Activated CD8-positive, alpha-beta memory T cell treated with anti-CD3 and anti-CD28 coated beads, Interleukin-2, amount 10 ng/mL, durations not matched to agents 7 days and 5 days (primary cell): Measurements from ENCODE around the gene MBOAT1. TPM values are rescaled to one million over a fixed set of nuclear protein-coding genes. Genes with fewer than 3 reads are reported as not detected.
A peak's percentile ranks its signal among the peaks of the same experiment; 100 is the strongest.

Experiments used
- ATAC-seq: fragments of 150-1000 bp; cut with Tn5 transposase; one replicate; pipeline ENCODE4 v1.10.0; 2021; ENCODE audit warnings: moderate library complexity
- CTCF ChIA-PET: fragments of 350-600 bp; sonication (Branson Sonifier 250); formaldehyde crosslinking; loops from one replicate; lab custom pipeline; 2021; ENCODE audit warnings: antibody characterized with exemption; lab: Charles Lee
- DNase-seq: peaks from one replicate; pipeline ENCODE4 v3.0.0-alpha.2; 2020
- H3K27ac Mint-ChIP-seq: one replicate; pipeline ENCODE4 v1.8.0; 2021; ENCODE audit warnings: mild to moderate bottlenecking, mixed read lengths
- H3K27me3 Mint-ChIP-seq: one replicate; pipeline ENCODE4 v1.8.0; 2021; ENCODE audit warnings: mixed read lengths
- H3K36me3 Mint-ChIP-seq: one replicate; pipeline ENCODE4 v1.8.0; 2021; ENCODE audit warnings: mild to moderate bottlenecking, mixed read lengths
- H3K4me1 Mint-ChIP-seq: one replicate; pipeline ENCODE4 v1.8.0; 2021; ENCODE audit warnings: mixed read lengths
- H3K4me3 Mint-ChIP-seq: one replicate; pipeline ENCODE4 v1.8.0; 2021; ENCODE audit warnings: mild to moderate bottlenecking, moderate library complexity, mixed read lengths
- H3K9me3 Mint-ChIP-seq: one replicate; pipeline ENCODE4 v1.8.0; 2022; ENCODE audit warnings: low read depth, mixed read lengths
- total RNA-seq, 2 experiments: library from RNA; stranded (reverse); gene quantifications; one replicate each; pipeline ENCODE4 v1.2.3, GENCODE V29; 2021

The MBOAT1 gene
- total RNA-seq, 2 experiments from 2014 or later, result 17.7 to 22.6 TPM

GRCh38 chr6:20061952-20062351, 150.3 kb downstream of the MBOAT1 start:
- Mint-ChIP-seq H3K4me3 (no peak overlapping the region), H3K27me3 (no peaks in the 10 kb centered on the region), H3K27ac (peak overlapping the region; percentile 44), H3K4me1 (peaks cover 17% of the 10 kb centered on the region), H3K9me3 (peaks cover 2% of the 10 kb centered on the region), H3K36me3 (no peaks in the 10 kb centered on the region)
- ATAC-seq (peak; percentile 42), DNase-seq (no peak)
- CTCF ChIA-PET, result interaction anchor here (1.3 kb wide), 1 partner anchor 466 kb away, joined by 4 read pairs; no protein-coding TSS in a partner anchor

DNA sequence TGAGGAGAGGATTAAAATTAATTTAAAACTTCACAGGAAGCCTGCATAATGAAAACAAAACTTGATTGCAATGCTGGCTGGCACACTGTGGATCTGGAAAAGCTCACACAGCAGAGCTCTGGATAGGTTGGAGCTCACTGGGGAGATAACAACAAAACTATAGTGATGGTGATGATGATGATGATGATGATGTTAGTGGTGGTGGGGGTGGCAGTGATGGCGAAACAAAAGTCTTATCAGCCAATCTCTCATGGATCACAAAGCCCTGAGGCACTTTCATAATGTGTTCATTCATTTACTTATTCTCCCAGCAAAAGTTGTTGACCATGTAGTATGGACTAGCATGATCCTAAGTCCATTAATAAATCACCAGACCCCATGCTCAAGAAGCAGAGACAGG, 152.0 kb downstream of the MBOAT1 start:
- no peaks in the 10 kb centered on the region for H3K27me3 Mint-ChIP-seq
- no peak overlapping the region for H3K27ac Mint-ChIP-seq
- ATAC-seq (no peak), DNase-seq (no peak)
- CTCF ChIA-PET, result no interaction called here
- no peak overlapping the region for H3K4me3 Mint-ChIP-seq
- no peaks in the 10 kb centered on the region for H3K36me3 Mint-ChIP-seq
- H3K9me3 Mint-ChIP-seq, result peaks cover 2% of the 10 kb centered on the region
- peaks cover 17% of the 10 kb centered on the region for H3K4me1 Mint-ChIP-seq

GRCh38 chr6:20058912-20059311, 153.4 kb downstream of the MBOAT1 start:
- Mint-ChIP-seq H3K4me1 (peaks cover 17% of the 10 kb centered on the region), H3K4me3 (no peak overlapping the region), H3K9me3 (peaks cover 2% of the 10 kb centered on the region), H3K27me3 (no peaks in the 10 kb centered on the region), H3K36me3 (no peaks in the 10 kb centered on the region), H3K27ac (no peak overlapping the region)
- DNase-seq, result no peak
- CTCF ChIA-PET, result no interaction called here
- ATAC-seq, result no peak

GRCh38 chr6:20058121-20058905, 154.0 kb downstream of the MBOAT1 start:
- DNase-seq, result no peak
- Mint-ChIP-seq H3K36me3 (no peaks in the 10 kb centered on the region), H3K27ac (no peak overlapping the region), H3K27me3 (no peaks in the 10 kb centered on the region), H3K4me3 (no peak overlapping the region), H3K4me1 (peaks cover 17% of the 10 kb centered on the region), H3K9me3 (peaks cover 2% of the 10 kb centered on the region)
- CTCF ChIA-PET, result no interaction called here
- no peak for ATAC-seq

GRCh38 chr6:20056350-20056992, 155.8 kb downstream of the MBOAT1 start:
- ATAC-seq (no peak), DNase-seq (no peak)
- Mint-ChIP-seq H3K4me1 (peaks cover 5% of the 10 kb centered on the region), H3K27ac (no peak overlapping the region), H3K36me3 (no peaks in the 10 kb centered on the region), H3K27me3 (peaks cover under 1% of the 10 kb centered on the region), H3K9me3 (no peaks in the 10 kb centered on the region), H3K4me3 (no peak overlapping the region)
- CTCF ChIA-PET, result interaction anchor here (0.6 to 1.3 kb wide), 5 partner anchors 14 to 1460 kb away, joined by 3 to 5 read pairs (median 3); no protein-coding TSS in a partner anchor

DNA sequence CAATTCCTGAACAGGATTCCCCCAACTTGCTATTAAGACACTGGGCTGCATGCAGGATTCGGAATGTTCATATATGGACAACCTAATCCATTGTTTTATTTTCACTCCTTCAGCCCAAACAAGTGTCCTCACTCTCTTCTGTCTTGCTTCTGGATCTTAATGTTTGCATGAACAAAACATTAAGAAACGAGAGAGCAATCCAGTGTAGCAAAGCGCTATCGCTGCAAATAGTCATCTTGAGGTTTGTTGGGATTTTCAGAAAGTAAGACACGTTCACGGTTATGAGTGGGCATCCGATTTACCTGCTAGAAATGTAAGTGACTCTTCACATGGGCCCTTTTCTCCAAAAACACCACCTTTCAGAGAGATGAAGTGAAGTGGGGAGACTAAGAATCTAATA, 156.4 kb downstream of the MBOAT1 start:
- no peak overlapping the region for H3K4me3 Mint-ChIP-seq
- no peak for ATAC-seq

More for the DNA sequence above, 156.4 kb downstream of the MBOAT1 start:
- CTCF ChIA-PET, result interaction anchor here (0.6 to 1.3 kb wide), 5 partner anchors 15 to 1460 kb away, joined by 3 to 5 read pairs (median 3); no protein-coding TSS in a partner anchor
- peaks cover 3% of the 10 kb centered on the region for H3K27me3 Mint-ChIP-seq
- no peak overlapping the region for H3K27ac Mint-ChIP-seq
- no peaks in the 10 kb centered on the region for H3K36me3 Mint-ChIP-seq
- DNase-seq, result no peak
- H3K9me3 Mint-ChIP-seq, result no peaks in the 10 kb centered on the region
- peaks cover 5% of the 10 kb centered on the region for H3K4me1 Mint-ChIP-seq

Other genes with a start within 250 kb of the MBOAT1 start
- 10 to 100 TPM; 29.0 to 31.1 TPM for gene E2F3, start 189.4 kb upstream of the MBOAT1 start, total RNA-seq